Activated T-cell treated with anti-CD3 and anti-CD28 coated beads, Interleukin-2, amount 50 U/mL, for 4 hours (primary cell): ENCODE data around the gene GALNT9. TPM values are rescaled to one million over a fixed set of nuclear protein-coding genes. Genes with fewer than 3 reads are reported as not detected.

Source experiments
- ATAC-seq, 2 donors: fragments of 200-7000 bp; cut with Tn5 transposase; one replicate each; pipeline ENCODE4 v1.10.0; 2021
- DNase-seq: peaks from one replicate; pipeline ENCODE4 v3.0.0-alpha.2; 2020
- H3K27me3 Mint-ChIP-seq: one replicate; pipeline ENCODE4 v1.8.0; 2021; ENCODE audit warnings: low read depth, mixed read lengths
- H3K36me3 Mint-ChIP-seq: one replicate; pipeline ENCODE4 v1.8.0; 2022; ENCODE audit warnings: mixed read lengths; ENCODE audit not compliant: insufficient read depth
- H3K4me1 Mint-ChIP-seq: one replicate; pipeline ENCODE4 v1.8.0; 2021; ENCODE audit warnings: low read depth, mixed read lengths
- H3K4me3 Mint-ChIP-seq: one replicate; pipeline ENCODE4 v1.8.0; 2021; ENCODE audit warnings: mild to moderate bottlenecking, moderate library complexity, mixed read lengths
- H3K9me3 Mint-ChIP-seq: one replicate; pipeline ENCODE4 v1.8.0; 2021; ENCODE audit warnings: mixed read lengths
- total RNA-seq, 3 donors: library from RNA; stranded (reverse); gene quantifications; one replicate each; pipeline ENCODE4 v1.2.1, GENCODE V29; 2021

The GALNT9 gene
- total RNA-seq, 3 donors from 2014 or later, result 0.30 to 0.71 (median 0.34) TPM

GRCh38 chr12:132217800-132218526, 111.4 kb downstream of the GALNT9 start:
- DNase-seq, result no peak
- Mint-ChIP-seq H3K4me1 (peaks cover 15% of the 10 kb centered on the region), H3K27me3 (peaks cover 19% of the 10 kb centered on the region), H3K36me3 (no peaks in the 10 kb centered on the region), H3K4me3 (no peak overlapping the region), H3K9me3 (no peaks in the 10 kb centered on the region)
- no peak for ATAC-seq

- peaks cover 19% of the 10 kb centered on the region for H3K27me3 Mint-ChIP-seq
- ATAC-seq (no peak), DNase-seq (no peak)
- H3K4me3 Mint-ChIP-seq, result no peak overlapping the region
- H3K36me3 Mint-ChIP-seq, result no peaks in the 10 kb centered on the region
- H3K9me3 Mint-ChIP-seq, result no peaks in the 10 kb centered on the region
- H3K4me1 Mint-ChIP-seq, result peaks cover 13% of the 10 kb centered on the region
These were observed 112.0 kb downstream of the GALNT9 start for GRCh38 chr12:132217371-132217770.

- ATAC-seq, result no peak
- Mint-ChIP-seq H3K9me3 (no peaks in the 10 kb centered on the region), H3K36me3 (no peaks in the 10 kb centered on the region), H3K27me3 (peaks cover 19% of the 10 kb centered on the region), H3K4me1 (peaks cover 8% of the 10 kb centered on the region), H3K4me3 (no peak overlapping the region)
- DNase-seq, result no peak
These were observed 112.9 kb downstream of the GALNT9 start for GRCh38 chr12:132216354-132216987.

- peaks cover 19% of the 10 kb centered on the region for H3K27me3 Mint-ChIP-seq
- DNase-seq (no peak), ATAC-seq (no peak)
- no peaks in the 10 kb centered on the region for H3K36me3 Mint-ChIP-seq
- H3K4me3 Mint-ChIP-seq, result no peak overlapping the region
- peaks cover 8% of the 10 kb centered on the region for H3K4me1 Mint-ChIP-seq
- H3K9me3 Mint-ChIP-seq, result no peaks in the 10 kb centered on the region
These were observed 113.9 kb downstream of the GALNT9 start for GRCh38 chr12:132215299-132215989.

GRCh38 chr12:132214891-132215290, 114.5 kb downstream of the GALNT9 start:
- Mint-ChIP-seq H3K9me3 (no peaks in the 10 kb centered on the region), H3K36me3 (no peaks in the 10 kb centered on the region), H3K4me1 (peaks cover 8% of the 10 kb centered on the region), H3K27me3 (peaks cover 13% of the 10 kb centered on the region), H3K4me3 (no peak overlapping the region)
- ATAC-seq, result no peak
- no peak for DNase-seq

GRCh38 chr12:132214161-132214476, 115.3 kb downstream of the GALNT9 start:
- no peaks in the 10 kb centered on the region for H3K36me3 Mint-ChIP-seq
- H3K27me3 Mint-ChIP-seq, result peaks cover 12% of the 10 kb centered on the region
- H3K9me3 Mint-ChIP-seq, result no peaks in the 10 kb centered on the region
- H3K4me1 Mint-ChIP-seq, result peaks cover 7% of the 10 kb centered on the region
- ATAC-seq (no peak), DNase-seq (no peak)
- no peak overlapping the region for H3K4me3 Mint-ChIP-seq

- Mint-ChIP-seq H3K4me1 (peaks cover 6% of the 10 kb centered on the region), H3K27me3 (peaks cover 6% of the 10 kb centered on the region), H3K4me3 (no peak overlapping the region), H3K36me3 (no peaks in the 10 kb centered on the region), H3K9me3 (no peaks in the 10 kb centered on the region)
- ATAC-seq, result no peak
- no peak for DNase-seq
These were observed 115.8 kb downstream of the GALNT9 start for GRCh38 chr12:132213359-132214160.

- DNase-seq (no peak), ATAC-seq (no peak)
- Mint-ChIP-seq H3K4me1 (peaks cover 6% of the 10 kb centered on the region), H3K9me3 (no peaks in the 10 kb centered on the region), H3K4me3 (no peak overlapping the region), H3K27me3 (peaks cover 10% of the 10 kb centered on the region), H3K36me3 (no peaks in the 10 kb centered on the region)
These were observed 117.6 kb downstream of the GALNT9 start for GRCh38 chr12:132211816-132212215.

GRCh38 chr12:132211326-132211725, 118.1 kb downstream of the GALNT9 start:
- Mint-ChIP-seq H3K9me3 (no peaks in the 10 kb centered on the region), H3K36me3 (no peaks in the 10 kb centered on the region), H3K27me3 (peaks cover 12% of the 10 kb centered on the region), H3K4me3 (no peak overlapping the region), H3K4me1 (peaks cover 6% of the 10 kb centered on the region)
- DNase-seq, result no peak
- ATAC-seq, result no peak

- Mint-ChIP-seq H3K27me3 (peaks cover 12% of the 10 kb centered on the region), H3K9me3 (no peaks in the 10 kb centered on the region), H3K4me1 (peaks cover 4% of the 10 kb centered on the region), H3K36me3 (no peaks in the 10 kb centered on the region), H3K4me3 (no peak overlapping the region)
- DNase-seq (no peak), ATAC-seq (no peak)
These were observed 119.0 kb downstream of the GALNT9 start for GRCh38 chr12:132210223-132211055.

- Mint-ChIP-seq H3K4me3 (no peak overlapping the region), H3K9me3 (no peaks in the 10 kb centered on the region), H3K36me3 (no peaks in the 10 kb centered on the region), H3K27me3 (peaks cover 18% of the 10 kb centered on the region), H3K4me1 (peaks cover 5% of the 10 kb centered on the region)
- ATAC-seq (no peak), DNase-seq (no peak)
These were observed 119.7 kb downstream of the GALNT9 start for GRCh38 chr12:132209619-132210222.

GRCh38 chr12:132208153-132208823, 121.1 kb downstream of the GALNT9 start:
- DNase-seq, result no peak
- H3K36me3 Mint-ChIP-seq, result no peaks in the 10 kb centered on the region
- H3K27me3 Mint-ChIP-seq, result peaks cover 28% of the 10 kb centered on the region
- H3K4me1 Mint-ChIP-seq, result peaks cover 6% of the 10 kb centered on the region
- no peak overlapping the region for H3K4me3 Mint-ChIP-seq
- ATAC-seq, result no peak
- H3K9me3 Mint-ChIP-seq, result no peaks in the 10 kb centered on the region
